Neuronal stem cell (in vitro differentiated cells): ENCODE results near the gene EMSY.

Source experiments
- DNase-seq: peaks from one replicate; pipeline ENCODE4 v3.0.0-alpha.2; 2013; ENCODE audit warnings: low spot score
- H2AFZ ChIP-seq: one replicate; pipeline ENCODE4 v1.6.1; 2013; ENCODE audit warnings: mild to moderate bottlenecking, low read length, inconsistent platforms
- H2AK5ac ChIP-seq: 2 replicates; pipeline ENCODE4 v1.6.1; 2013; ENCODE audit warnings: low read depth, mild to moderate bottlenecking, inconsistent platforms, low read length, moderate library complexity, mixed read lengths
- H2BK120ac ChIP-seq: 2 replicates; pipeline ENCODE4 v1.6.1; 2013; ENCODE audit warnings: low read depth, mild to moderate bottlenecking, inconsistent platforms, low read length, moderate library complexity, mixed read lengths
- H2BK12ac ChIP-seq: one replicate; pipeline ENCODE4 v1.6.1; 2013; ENCODE audit warnings: low read length, inconsistent platforms
- H2BK15ac ChIP-seq: 2 replicates; pipeline ENCODE4 v1.6.1; 2013; ENCODE audit warnings: mild to moderate bottlenecking, low read length, inconsistent platforms, mixed read lengths
- H2BK5ac ChIP-seq: one replicate; pipeline ENCODE4 v1.6.1; 2013; ENCODE audit warnings: inconsistent platforms, mild to moderate bottlenecking, low read length, moderate library complexity
- H3K14ac ChIP-seq: one replicate; pipeline ENCODE4 v1.6.1; 2013; ENCODE audit warnings: low read length, inconsistent platforms
- H3K18ac ChIP-seq: 2 replicates; pipeline ENCODE4 v1.6.1; 2013; ENCODE audit warnings: low read length, inconsistent platforms
- H3K23ac ChIP-seq: 2 replicates; pipeline ENCODE4 v1.6.1; 2013; ENCODE audit warnings: low read depth, mild to moderate bottlenecking, mixed read lengths, low read length, inconsistent platforms; ENCODE audit not compliant: poor library complexity
- H3K27ac ChIP-seq: replicated peaks from 3 replicates; pipeline ENCODE4 v1.5.1; 2013; ENCODE audit warnings: low read length, inconsistent platforms
- H3K27me3 ChIP-seq, 3 experiments: 2 replicates each; pipeline ENCODE4 v1.6.1; 2013; ENCODE audit warnings: low read length in 3 of 3, mild to moderate bottlenecking in 2 of 3, inconsistent platforms in 1 of 3, low read depth in 1 of 3, mixed read lengths in 1 of 3, moderate library complexity in 1 of 3; ENCODE audit not compliant: control insufficient read depth in 3 of 3, insufficient read depth in 3 of 3
- H3K36me3 ChIP-seq, 2 donors: replicated peaks in 1 of 2; 2 replicates each; pipeline ENCODE4 v1.6.1; 2013; ENCODE audit warnings: low read length in 2 of 2; ENCODE audit not compliant: control insufficient read depth in 2 of 2, insufficient read depth in 2 of 2
- H3K4ac ChIP-seq: 2 replicates; pipeline ENCODE4 v1.6.1; 2013; ENCODE audit warnings: inconsistent platforms, mild to moderate bottlenecking, low read length, moderate library complexity
- H3K4me1 ChIP-seq, 2 donors: 1 replicate in 1 of 2; 2 replicates in 1 of 2; pipeline ENCODE4 v1.6.1; 2013; ENCODE audit warnings: low read length in 2 of 2, low read depth in 1 of 2; ENCODE audit not compliant: control insufficient read depth in 2 of 2, insufficient read depth in 1 of 2
- H3K4me2 ChIP-seq: one replicate; pipeline ENCODE4 v1.6.1; 2013; ENCODE audit warnings: mild to moderate bottlenecking, low read length, inconsistent platforms; ENCODE audit not compliant: insufficient read depth, poor library complexity, severe bottlenecking
- H3K4me3 ChIP-seq, 2 donors: 2 replicates each; pipeline ENCODE4 v1.5.1; 2013; ENCODE audit warnings: low read length in 2 of 2, mild to moderate bottlenecking in 2 of 2, inconsistent platforms in 1 of 2, moderate library complexity in 1 of 2
- H3K79me1 ChIP-seq: one replicate; pipeline ENCODE4 v1.6.1; 2013; ENCODE audit warnings: low read depth, mild to moderate bottlenecking, inconsistent platforms, low read length, moderate library complexity
- H3K9ac ChIP-seq: one replicate; pipeline ENCODE4 v1.6.1; 2013; ENCODE audit warnings: mild to moderate bottlenecking, low read depth, low read length, inconsistent platforms; ENCODE audit not compliant: poor library complexity
- H3K9me3 ChIP-seq, 2 donors: replicated peaks in 1 of 2; 2 replicates each; pipeline versions ENCODE3 to v1.6.1; 2013; ENCODE audit warnings: low read length in 2 of 2, mild to moderate bottlenecking in 2 of 2, inconsistent platforms in 1 of 2, low read depth in 1 of 2, mixed read lengths in 1 of 2, moderate library complexity in 1 of 2; ENCODE audit not compliant: control insufficient read depth in 2 of 2, insufficient read depth in 1 of 2
- H4K8ac ChIP-seq: one replicate; pipeline ENCODE4 v1.6.1; 2013; ENCODE audit warnings: low read depth, mild to moderate bottlenecking, inconsistent platforms, low read length, moderate library complexity
- H4K91ac ChIP-seq: one replicate; pipeline ENCODE4 v1.6.1; 2013; ENCODE audit warnings: low read length, low read depth, mild to moderate bottlenecking, inconsistent platforms; ENCODE audit not compliant: poor library complexity
- WGBS, 2 donors: extraction: QIAGEN DNeasy Blood & Tissue Kit; methylation state at CpG; one replicate each; pipeline ENCODE4 v1.1.7; 2013; ENCODE audit warnings: missing lambda C conversion rate in 2 of 2, mixed read lengths in 1 of 2; ENCODE audit not compliant: insufficient read length in 2 of 2, insufficient replicate concordance in 1 of 2; ENCODE audit errors: extremely low coverage in 2 of 2; 5-methylcytosine and 5-hydroxymethylcytosine counted together

The EMSY gene

GRCh38 chr11:76524919-76525318, 80.1 kb downstream of the EMSY start:
- H3K9me3 ChIP-seq: no peaks in the 10 kb centered on the region
- no peak overlapping the region for H2BK12ac ChIP-seq
- H4K8ac ChIP-seq: no peak overlapping the region
- no peaks in the 10 kb centered on the region for H3K27me3 ChIP-seq
- H3K4ac ChIP-seq: no peak overlapping the region
- no peak overlapping the region for H3K9ac ChIP-seq
- H3K14ac ChIP-seq: no peak overlapping the region
- H3K4me1 ChIP-seq: no peaks in the 10 kb centered on the region
- no peak overlapping the region for H4K91ac ChIP-seq
- no peak overlapping the region for H2AFZ ChIP-seq
- no peak overlapping the region for H3K23ac ChIP-seq
- no peak overlapping the region for H3K18ac ChIP-seq
- no peak for DNase-seq
- no peak overlapping the region for H2BK120ac ChIP-seq
- WGBS, 2 donors: no CpG with 5 or more reads among the region's 1 CpG
- H3K36me3 ChIP-seq: peaks cover 13 to 97% of the 10 kb centered on the region in 2 donors
- H3K4me3 ChIP-seq: no peak overlapping the region
- H2BK5ac ChIP-seq: no peak overlapping the region
- H2AK5ac ChIP-seq: no peak overlapping the region
- no peaks in the 10 kb centered on the region for H3K79me1 ChIP-seq
- no peak overlapping the region for H2BK15ac ChIP-seq
- no peak overlapping the region for H3K4me2 ChIP-seq
- no peak overlapping the region for H3K27ac ChIP-seq

GRCh38 chr11:76526878-76527277, 82.1 kb downstream of the EMSY start:
- Histone ChIP-seq H3K4me3 (no peak overlapping the region), H3K18ac (no peak overlapping the region), H2AFZ (no peak overlapping the region), H3K9me3 (no peaks in the 10 kb centered on the region), H3K4me2 (no peak overlapping the region), H3K4me1 (no peaks in the 10 kb centered on the region), H3K36me3 (peaks cover 14 to 98% of the 10 kb centered on the region in 2 donors), H3K27ac (no peak overlapping the region), H2AK5ac (no peak overlapping the region), H3K14ac (no peak overlapping the region), H2BK12ac (no peak overlapping the region), H3K79me1 (no peaks in the 10 kb centered on the region), H4K91ac (no peak overlapping the region), H4K8ac (no peak overlapping the region), H2BK5ac (no peak overlapping the region), H2BK120ac (no peak overlapping the region), H3K23ac (no peak overlapping the region), H2BK15ac (no peak overlapping the region), H3K27me3 (no peaks in the 10 kb centered on the region), H3K4ac (no peak overlapping the region), H3K9ac (no peak overlapping the region)
- DNase-seq: no peak
- no CpG with 5 or more reads among the region's 2 CpGs for WGBS, 2 donors

- WGBS, 2 donors: 100% methylated on average over 1 of the region's 2 CpGs; no CpG with 5 or more reads in 1 of the 2 donors
- H3K36me3 ChIP-seq: peaks cover 30 to 99% of the 10 kb centered on the region in 2 donors
Measured at GRCh38 chr11:76542436-76542835, 97.6 kb downstream of the EMSY start.

GRCh38 chr11:76543006-76543703, 98.3 kb downstream of the EMSY start:
- Histone ChIP-seq H3K18ac (no peak overlapping the region), H3K79me1 (peaks cover 3% of the 10 kb centered on the region), H2AK5ac (no peak overlapping the region), H3K14ac (no peak overlapping the region), H3K23ac (no peak overlapping the region), H2BK120ac (no peak overlapping the region), H3K36me3 (peaks cover 25 to 99% of the 10 kb centered on the region in 2 donors), H3K4me3 (no peak overlapping the region), H2BK5ac (no peak overlapping the region), H3K9ac (no peak overlapping the region), H3K4me2 (no peak overlapping the region), H3K4me1 (no peaks in the 10 kb centered on the region), H2BK12ac (no peak overlapping the region), H3K4ac (no peak overlapping the region), H4K91ac (no peak overlapping the region), H3K9me3 (no peaks in the 10 kb centered on the region), H3K27ac (no peak overlapping the region), H4K8ac (no peak overlapping the region), H2AFZ (no peak overlapping the region), H2BK15ac (no peak overlapping the region), H3K27me3 (peaks cover 0 to 2% (median 0%) of the 10 kb centered on the region in 3 experiments)
- DNase-seq: no peak
- no CpG with 5 or more reads among the region's 7 CpGs for WGBS, 2 donors

More at GRCh38 chr11:76542436-76542835, 97.6 kb downstream of the EMSY start:
- Histone ChIP-seq H3K79me1 (peaks cover 3% of the 10 kb centered on the region), H3K14ac (no peak overlapping the region), H3K9ac (no peak overlapping the region), H2BK5ac (no peak overlapping the region), H3K4me2 (no peak overlapping the region), H3K9me3 (no peaks in the 10 kb centered on the region), H4K91ac (no peak overlapping the region), H3K4me1 (no peaks in the 10 kb centered on the region), H2BK120ac (no peak overlapping the region), H3K27me3 (peaks cover 0 to 2% (median 0%) of the 10 kb centered on the region in 3 experiments), H3K23ac (no peak overlapping the region), H3K27ac (no peak overlapping the region), H2BK15ac (no peak overlapping the region), H2BK12ac (no peak overlapping the region), H2AK5ac (no peak overlapping the region), H3K4ac (no peak overlapping the region), H3K4me3 (no peak overlapping the region), H4K8ac (no peak overlapping the region), H2AFZ (no peak overlapping the region), H3K18ac (no peak overlapping the region)
- no peak for DNase-seq
